ENCODE measurements around the gene BCL2L13.

- TF ChIP-seq CTCF (IDR thresholded peaks at IDR 0.05), result no peak
- TF ChIP-seq POLR2A (IDR thresholded peaks at IDR 0.05), result no peak
These were observed 138.6 kb downstream of the BCL2L13 start for GRCh38 chr22:17777005-17777716.
